Skeletal muscle tissue (tissue), 4 donors: ENCODE results near the gene EIF4A3. TPM values are rescaled to one million over a fixed set of nuclear protein-coding genes. Genes with fewer than 3 reads are reported as not detected.
"Not testable (repeated sequence)": the region's sequence is repeated elsewhere in the genome, so short reads cannot be mapped to it uniquely, and the experiment has no call there.

Experiments used
- H3K27ac ChIP-seq: one replicate; pipeline ENCODE4 v1.7.0; 2013; ENCODE audit warnings: mild to moderate bottlenecking, low read depth, low read length, inconsistent platforms
- H3K27me3 ChIP-seq, 3 donors: one replicate each; pipeline ENCODE4 v1.7.0; 2013; ENCODE audit warnings: low read length in 3 of 3; ENCODE audit not compliant: control insufficient read depth in 3 of 3, insufficient read depth in 3 of 3
- H3K36me3 ChIP-seq, 3 donors: one replicate each; pipeline ENCODE4 v1.7.0; 2013; ENCODE audit warnings: low read length in 3 of 3; ENCODE audit not compliant: control insufficient read depth in 3 of 3, insufficient read depth in 3 of 3
- H3K4me1 ChIP-seq, 3 donors: one replicate each; pipeline ENCODE4 v1.7.0; 2013; ENCODE audit warnings: low read length in 3 of 3, mild to moderate bottlenecking in 3 of 3; ENCODE audit not compliant: control insufficient read depth in 3 of 3, insufficient read depth in 3 of 3
- H3K4me3 ChIP-seq, 3 donors: one replicate each; pipeline ENCODE4 v1.7.0; 2013; ENCODE audit warnings: low read length in 3 of 3
- H3K9ac ChIP-seq, 3 donors: one replicate each; pipeline ENCODE4 v1.7.0; 2013; ENCODE audit warnings: low read length in 3 of 3, mild to moderate bottlenecking in 3 of 3, moderate library complexity in 2 of 3, low read depth in 1 of 3
- H3K9me3 ChIP-seq, 3 donors: one replicate each; pipeline ENCODE4 v1.7.0; 2013; ENCODE audit warnings: low read length in 3 of 3; ENCODE audit not compliant: control insufficient read depth in 3 of 3
- total RNA-seq: library from RNA; depleted of rRNA; stranded (reverse); fragments of >200 nt; gene quantifications from one replicate; pipeline ENCODE4 v1.2.3, GENCODE V29; 2014
- donor health status: Osteomylitis.

Gene EIF4A3
- total RNA-seq, 1 donor from 2014 or later: 71.5 TPM

- no peaks in the 10 kb centered on the region for H3K9me3 ChIP-seq
Measured at GRCh38 chr17:80096561-80097021, 50.3 kb downstream of the EIF4A3 start.

GRCh38 chr17:80095844-80096475, 51.0 kb downstream of the EIF4A3 start:
- Histone ChIP-seq H3K4me1 (peaks cover 0 to 5% (median 2%) of the 10 kb centered on the region in 3 donors), H3K9me3 (no peaks in the 10 kb centered on the region), H3K27ac (no peak overlapping the region), H3K36me3 (no peaks in the 10 kb centered on the region), H3K9ac (no peak overlapping the region), H3K4me3 (no peak overlapping the region), H3K27me3 (no peaks in the 10 kb centered on the region)

More at GRCh38 chr17:80096561-80097021, 50.3 kb downstream of the EIF4A3 start:
- no peak overlapping the region for H3K4me3 ChIP-seq
- peaks cover under 1 to 6% (median 2%) of the 10 kb centered on the region in 3 donors for H3K4me1 ChIP-seq
- no peak overlapping the region for H3K9ac ChIP-seq
- H3K36me3 ChIP-seq: peaks cover 0 to under 1% (median 0%) of the 10 kb centered on the region in 3 donors
- no peak overlapping the region for H3K27ac ChIP-seq
- no peaks in the 10 kb centered on the region for H3K27me3 ChIP-seq

- no peaks in the 10 kb centered on the region for H3K9me3 ChIP-seq
- no peaks in the 10 kb centered on the region for H3K36me3 ChIP-seq
- no peak overlapping the region for H3K9ac ChIP-seq
- no peaks in the 10 kb centered on the region for H3K4me1 ChIP-seq
- H3K27ac ChIP-seq: no peak overlapping the region
- no peaks in the 10 kb centered on the region for H3K27me3 ChIP-seq
- no peak overlapping the region for H3K4me3 ChIP-seq
Measured at GRCh38 chr17:80095038-80095843, 51.7 kb downstream of the EIF4A3 start.

- no peak overlapping the region for H3K9ac ChIP-seq
- H3K27me3 ChIP-seq: no peaks in the 10 kb centered on the region
- no peaks in the 10 kb centered on the region for H3K9me3 ChIP-seq
- no peaks in the 10 kb centered on the region for H3K4me1 ChIP-seq
- H3K27ac ChIP-seq: no peak overlapping the region
- H3K4me3 ChIP-seq: no peak overlapping the region
- H3K36me3 ChIP-seq: no peaks in the 10 kb centered on the region
Measured at GRCh38 chr17:80092959-80093358, 54.0 kb downstream of the EIF4A3 start.

GRCh38 chr17:80091376-80091775, 55.6 kb downstream of the EIF4A3 start:
- no peaks in the 10 kb centered on the region for H3K27me3 ChIP-seq
- H3K4me1 ChIP-seq: no peaks in the 10 kb centered on the region
- H3K9ac ChIP-seq: no peak overlapping the region
- H3K9me3 ChIP-seq: no peaks in the 10 kb centered on the region
- no peak overlapping the region for H3K27ac ChIP-seq
- no peak overlapping the region for H3K4me3 ChIP-seq
- no peaks in the 10 kb centered on the region for H3K36me3 ChIP-seq

- H3K9ac ChIP-seq, H3K9me3 ChIP-seq, H3K36me3 ChIP-seq, H3K4me1 ChIP-seq, H3K27me3 ChIP-seq, H3K4me3 ChIP-seq, H3K27ac ChIP-seq: not testable (repeated sequence)
Measured at GRCh38 chr17:80090164-80090563, 56.8 kb downstream of the EIF4A3 start.

- Histone ChIP-seq H3K9ac (no peak overlapping the region), H3K27me3 (no peaks in the 10 kb centered on the region), H3K4me3 (no peak overlapping the region), H3K9me3 (no peaks in the 10 kb centered on the region), H3K4me1 (no peaks in the 10 kb centered on the region), H3K27ac (no peak overlapping the region), H3K36me3 (no peaks in the 10 kb centered on the region)
Measured at GRCh38 chr17:80089762-80090161, 57.2 kb downstream of the EIF4A3 start.

GRCh38 chr17:80087346-80088265, 59.3 kb downstream of the EIF4A3 start:
- H3K36me3 ChIP-seq: no peaks in the 10 kb centered on the region
- H3K27me3 ChIP-seq: no peaks in the 10 kb centered on the region
- no peak overlapping the region for H3K27ac ChIP-seq
- H3K9me3 ChIP-seq: no peaks in the 10 kb centered on the region
- no peak overlapping the region for H3K9ac ChIP-seq
- H3K4me3 ChIP-seq: no peak overlapping the region
- peaks cover 2 to 3% (median 3%) of the 10 kb centered on the region in 3 donors for H3K4me1 ChIP-seq

- Histone ChIP-seq H3K4me3 (no peak overlapping the region), H3K36me3 (no peaks in the 10 kb centered on the region), H3K9me3 (no peaks in the 10 kb centered on the region), H3K27ac (no peak overlapping the region), H3K27me3 (no peaks in the 10 kb centered on the region), H3K9ac (no peak overlapping the region), H3K4me1 (peaks cover 5 to 6% (median 5%) of the 10 kb centered on the region in 3 donors)
Measured at GRCh38 chr17:80086616-80087015, 60.3 kb downstream of the EIF4A3 start.
